GM12891 (cell line): ENCODE measurements around the gene LMNA.

Source experiments
- DNase-seq: peaks from one replicate; pipeline ENCODE4 v3.0.0; 2011; ENCODE audit warnings: low spot score; ENCODE audit not compliant: insufficient read length
- FAIRE-seq: peaks from 2 replicates; lab custom pipeline; 2011; peaks lifted over from hg19 to GRCh38; lab: Jason Lieb, UNC
- PAX5 ChIP-seq: IDR thresholded peaks from 2 replicates; pipeline ENCODE4 v1.6.1; 2011; ENCODE audit warnings: low read length, moderate library complexity, mild to moderate bottlenecking; ENCODE audit not compliant: insufficient read depth, severe bottlenecking
- POLR2A ChIP-seq: IDR thresholded peaks from 2 replicates; pipeline ENCODE4 v1.6.1; 2011; ENCODE audit warnings: low read depth, low read length, control low read depth
- POLR2AphosphoS5 ChIP-seq: IDR thresholded peaks from 2 replicates; pipeline ENCODE4 v1.6.1; 2011; ENCODE audit warnings: low read depth, low read length, control low read depth
- POU2F2 ChIP-seq: IDR thresholded peaks from 2 replicates; pipeline ENCODE4 v1.6.1; 2011; ENCODE audit warnings: low read depth, mild to moderate bottlenecking, control low read depth, low read length, moderate library complexity
- SPI1 ChIP-seq: IDR thresholded peaks from 2 replicates; pipeline ENCODE4 v1.6.1; 2011; ENCODE audit warnings: low read depth, low read length, control low read depth
- TAF1 ChIP-seq: IDR thresholded peaks from 2 replicates; pipeline ENCODE4 v1.6.1; 2011; ENCODE audit warnings: low read depth, low read length, control low read depth

LMNA gene

DNA sequence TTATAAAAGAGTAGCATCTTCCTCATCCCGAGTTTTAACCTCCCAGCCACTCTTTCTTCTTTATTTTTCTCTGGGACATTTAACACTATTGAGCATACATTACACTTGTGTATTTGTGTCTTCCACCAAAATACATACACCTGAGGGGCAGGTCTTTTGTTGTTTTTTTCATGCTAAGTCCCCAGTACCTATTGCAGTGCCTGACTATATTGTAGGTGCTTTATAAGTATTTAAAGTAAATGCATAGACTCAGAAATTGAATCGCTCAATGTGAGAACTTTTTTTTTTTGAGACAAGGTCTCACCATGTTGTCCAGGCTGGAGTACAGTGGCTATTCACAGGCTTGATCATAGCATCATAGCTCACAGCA lies 31.1 kb downstream of the LMNA start:
- no peak for DNase-seq
- FAIRE-seq, result no peak
- TF ChIP-seq POLR2AphosphoS5 (no peak), SPI1 (no peak), PAX5 (no peak), TAF1 (no peak), POLR2A (no peak), POU2F2 (no peak)

- FAIRE-seq (peak; percentile 88), DNase-seq (no peak)
- TF ChIP-seq POLR2AphosphoS5 (no peak), POU2F2 (no peak), SPI1 (no peak), TAF1 (no peak), POLR2A (no peak), PAX5 (no peak)
These were observed 31.7 kb downstream of the LMNA start for GRCh38 chr1:156146020-156146768.

DNA sequence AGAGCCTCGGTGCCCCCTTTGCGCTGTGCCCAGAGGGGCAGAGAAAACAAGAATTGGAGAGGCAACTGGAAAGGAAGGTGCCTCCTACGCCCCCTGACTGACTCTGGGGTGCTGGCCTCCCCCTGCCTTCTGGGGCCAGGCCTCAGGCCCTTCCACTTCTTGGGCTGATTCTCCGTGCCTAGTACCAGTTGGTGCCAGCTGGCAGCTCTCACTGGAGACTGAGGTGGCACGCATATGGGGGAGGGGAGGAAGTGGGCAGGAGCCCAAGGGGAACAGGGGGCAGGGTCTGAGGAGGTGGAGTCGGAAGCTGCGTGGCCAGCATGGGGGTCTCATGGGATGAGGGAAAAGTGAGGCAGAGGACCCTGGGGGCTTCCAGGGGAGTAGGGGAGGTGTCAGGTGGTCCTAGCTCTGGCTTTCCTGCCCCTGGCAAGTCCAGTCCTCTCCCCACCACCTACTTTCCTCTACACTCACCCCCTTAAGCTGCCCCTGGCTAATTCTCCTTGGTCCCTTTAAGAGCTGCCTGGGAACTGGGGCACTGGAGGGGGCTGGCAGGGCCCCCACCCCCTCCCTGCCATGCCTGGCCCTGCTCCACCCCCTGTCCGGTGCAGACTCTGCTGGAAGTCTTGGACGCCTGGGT lies 32.4 kb downstream of the LMNA start:
- no peak for TF ChIP-seq SPI1
- TF ChIP-seq POLR2A, result no peak
- no peak for TF ChIP-seq POLR2AphosphoS5
- no peak for TF ChIP-seq POU2F2
- TF ChIP-seq PAX5, result no peak
- no peak for TF ChIP-seq TAF1
- no peak for DNase-seq
- peak; percentile 31 for FAIRE-seq

GRCh38 chr1:156148216-156148615 lies 33.7 kb downstream of the LMNA start:
- FAIRE-seq, result peak; percentile 96
- no peak for DNase-seq
- TF ChIP-seq PAX5 (no peak), POLR2AphosphoS5 (no peak), SPI1 (peak; percentile 42)

- TF ChIP-seq POLR2A, result no peak
- TF ChIP-seq POU2F2, result peak; percentile 99
- peak; percentile 37; the same call in 1 of the 2 replicates for TF ChIP-seq SPI1
- TF ChIP-seq TAF1, result no peak
- DNase-seq (no peak), FAIRE-seq (peak; percentile 93)
These were observed 35.1 kb downstream of the LMNA start for GRCh38 chr1:156149374-156150332.

DNA sequence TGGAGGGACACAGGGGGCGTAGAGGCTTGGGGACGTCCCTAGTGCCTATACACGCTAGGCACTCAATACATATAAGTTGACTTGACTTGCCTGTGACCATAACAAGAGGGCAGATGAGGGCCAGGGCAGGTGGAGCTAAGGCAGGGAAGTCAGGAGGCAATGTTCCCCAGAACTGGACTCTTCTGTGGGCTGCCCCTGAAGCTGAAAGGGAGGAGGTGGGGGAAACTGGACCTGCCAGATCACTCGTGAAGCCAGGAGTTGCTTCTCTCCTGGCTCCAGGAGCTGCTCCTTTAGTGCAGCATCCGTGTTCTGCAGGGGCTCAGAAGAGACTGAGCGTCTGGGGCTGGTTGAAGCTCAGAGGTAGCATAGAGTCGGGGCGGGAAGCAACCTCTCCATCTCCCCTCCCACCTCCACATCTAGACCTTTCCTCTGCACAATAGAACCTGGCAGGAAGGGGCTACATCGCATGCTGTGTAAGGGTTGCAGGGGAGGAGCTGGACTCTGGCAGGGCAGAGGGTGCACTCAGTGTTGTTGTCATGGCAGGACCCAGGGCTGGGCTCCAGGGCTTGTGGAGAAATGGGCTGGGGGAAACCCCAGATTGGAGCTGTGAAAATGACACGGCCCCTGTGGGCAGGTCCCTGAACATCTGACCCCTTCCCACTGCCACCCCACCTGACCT lies 36.0 kb downstream of the LMNA start:
- DNase-seq (no peak), FAIRE-seq (peak; percentile 78)
- TF ChIP-seq PAX5, result no peak
- no peak for TF ChIP-seq POLR2A
- TF ChIP-seq POLR2AphosphoS5, result no peak
- TF ChIP-seq POU2F2, result no peak
- no peak for TF ChIP-seq SPI1
- TF ChIP-seq TAF1, result no peak

DNA sequence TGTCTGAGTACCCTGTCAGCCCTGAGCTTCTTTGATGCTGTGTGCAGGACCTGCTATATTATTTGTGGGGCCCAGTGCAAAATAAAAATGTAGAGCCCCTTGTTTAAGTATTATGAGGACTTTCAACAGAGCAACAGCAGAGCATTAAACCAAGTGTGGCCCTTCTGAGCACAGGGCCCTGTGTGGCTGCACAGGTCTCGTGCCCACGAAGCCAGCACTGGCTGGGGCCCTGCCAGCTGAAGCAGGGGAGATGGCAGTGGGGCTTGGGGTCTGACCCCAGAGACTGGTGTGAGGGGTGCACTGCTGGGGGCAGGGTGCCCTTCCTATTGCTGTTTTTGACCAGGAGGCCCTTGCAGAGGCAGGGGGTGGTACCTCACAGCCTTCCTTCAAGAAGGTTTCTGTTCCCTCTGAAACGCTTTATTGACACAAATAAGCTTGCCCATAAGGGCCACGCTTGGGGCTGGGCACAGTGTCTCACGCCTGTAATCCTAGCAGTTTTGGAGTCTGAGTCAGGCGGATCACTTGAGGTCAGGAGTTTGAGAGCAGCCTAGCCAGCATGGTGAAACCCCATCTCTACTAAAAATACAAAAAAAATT lies 36.7 kb downstream of the LMNA start:
- no peak for DNase-seq
- no peak for TF ChIP-seq POU2F2
- TF ChIP-seq TAF1, result no peak
- no peak for TF ChIP-seq POLR2A
- peak; percentile 74 for TF ChIP-seq SPI1
- TF ChIP-seq PAX5, result no peak
- no peak for TF ChIP-seq POLR2AphosphoS5
- FAIRE-seq, result peak; percentile 87

DNA sequence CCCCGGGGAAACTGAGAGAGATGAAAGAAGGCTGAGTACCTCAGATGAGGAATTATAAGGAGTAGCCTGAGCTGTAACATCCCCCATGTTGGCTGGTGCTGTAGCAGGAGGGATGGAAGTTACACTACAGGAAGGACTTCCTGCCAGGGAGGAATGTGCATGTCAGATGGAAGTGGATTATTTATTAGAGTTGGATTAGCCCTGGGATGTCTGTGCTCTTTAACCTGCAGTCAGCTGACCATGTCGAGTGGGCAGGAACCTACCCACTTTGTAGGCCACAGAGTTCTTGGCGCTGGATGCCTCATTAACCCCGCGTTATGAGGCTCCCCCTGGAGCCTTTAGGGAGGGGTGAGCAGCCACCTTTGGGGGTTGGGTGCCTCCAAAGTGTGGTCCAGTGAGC lies 38.1 kb downstream of the LMNA start:
- FAIRE-seq (peak; percentile 80), DNase-seq (no peak)
- TF ChIP-seq POLR2A (no peak), TAF1 (no peak), SPI1 (no peak)

- DNase-seq (no peak), FAIRE-seq (no peak)
- TF ChIP-seq POLR2A (no peak), POU2F2 (no peak), PAX5 (no peak)
These were observed 38.9 kb downstream of the LMNA start, which contains the start of gene SEMA4A for GRCh38 chr1:156153362-156153761. SEMA4A (plus strand) TSS chr1:156153585; CDS start chr1:156154579, 994 bp downstream.
